ENCODE results near the gene OBI1.
A peak's percentile ranks its signal among the peaks of the same experiment; 100 is the strongest.

The OBI1 gene

DNA sequence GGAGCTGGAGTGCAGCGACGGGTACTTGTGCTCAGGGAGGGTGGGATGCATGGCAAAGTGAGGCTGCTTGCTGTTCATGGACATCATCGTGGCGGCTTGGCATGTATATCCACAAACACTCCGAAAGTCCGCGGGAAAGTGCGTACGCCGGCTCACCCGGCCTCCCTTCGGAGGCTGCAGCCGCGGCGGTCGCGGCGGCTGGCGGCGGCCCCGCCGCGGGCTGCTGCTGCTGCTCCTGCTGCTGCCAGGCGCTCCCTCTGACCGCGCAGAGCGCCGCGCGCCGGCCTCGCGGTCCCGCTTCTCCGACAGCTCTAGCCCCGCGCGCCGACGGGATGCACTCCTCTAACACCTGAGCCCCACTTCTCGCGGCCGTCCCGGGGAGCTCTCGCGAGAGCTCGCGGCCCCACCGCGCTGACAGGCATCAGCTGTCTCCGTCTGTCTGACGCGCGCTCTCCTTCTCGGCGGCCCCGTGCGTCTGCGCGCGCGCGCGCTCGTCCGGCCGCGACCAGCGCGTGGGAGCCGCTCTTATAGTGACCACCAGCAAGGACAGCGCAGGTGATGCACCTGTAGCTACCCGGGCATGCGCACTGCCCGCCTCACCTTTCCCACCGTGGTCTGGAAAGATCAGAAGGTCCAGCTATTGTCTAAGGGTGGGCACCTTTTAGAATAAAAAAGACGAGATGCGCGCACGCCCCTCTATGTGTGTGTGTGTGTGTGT, 55.6 kb downstream of the OBI1 start, which contains the start of gene POU4F1:
Gene POU4F1 (minus strand): TSS at position 313 of the 718 bp plus-strand sequence. CDS start 226 bp downstream, at position 87.
- peak; percentile 76 for DNase-seq

DNA sequence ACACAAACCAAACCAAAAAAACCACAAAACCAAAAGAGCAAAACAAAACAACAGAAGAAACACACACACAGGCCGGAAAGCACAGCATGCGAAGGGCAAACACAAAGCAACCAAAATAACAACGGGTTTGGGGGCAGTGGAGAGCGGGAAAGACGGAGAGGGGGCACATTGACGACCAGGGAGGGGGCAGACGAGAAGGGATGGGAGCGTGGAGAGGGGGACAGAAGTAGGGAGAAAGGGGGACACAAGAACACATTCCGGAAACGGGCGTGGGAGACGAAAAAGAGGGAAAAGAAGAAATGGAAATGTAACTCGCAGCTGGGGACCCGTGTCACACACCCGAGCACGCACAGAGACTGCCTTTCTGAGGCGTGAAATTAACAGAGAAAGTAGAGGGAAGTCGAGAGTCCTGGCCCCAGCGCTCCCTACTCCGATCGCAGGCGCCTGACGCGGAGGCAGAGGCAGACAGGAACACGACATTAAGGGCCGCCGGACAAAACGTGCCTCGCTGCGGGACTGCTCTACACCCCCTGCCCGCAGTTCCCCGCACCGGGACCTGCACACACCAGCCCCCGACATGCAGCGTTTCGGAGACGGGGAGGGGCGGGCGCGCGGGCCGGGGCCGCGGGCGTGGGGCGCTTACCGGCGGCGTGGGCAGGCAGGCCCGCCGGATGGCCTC, 56.3 kb downstream of the OBI1 start:
- peak; percentile 54 for DNase-seq

- DNase-seq: no peak
Measured at GRCh38 chr13:78601874-78602560, 56.9 kb downstream of the OBI1 start.

DNA sequence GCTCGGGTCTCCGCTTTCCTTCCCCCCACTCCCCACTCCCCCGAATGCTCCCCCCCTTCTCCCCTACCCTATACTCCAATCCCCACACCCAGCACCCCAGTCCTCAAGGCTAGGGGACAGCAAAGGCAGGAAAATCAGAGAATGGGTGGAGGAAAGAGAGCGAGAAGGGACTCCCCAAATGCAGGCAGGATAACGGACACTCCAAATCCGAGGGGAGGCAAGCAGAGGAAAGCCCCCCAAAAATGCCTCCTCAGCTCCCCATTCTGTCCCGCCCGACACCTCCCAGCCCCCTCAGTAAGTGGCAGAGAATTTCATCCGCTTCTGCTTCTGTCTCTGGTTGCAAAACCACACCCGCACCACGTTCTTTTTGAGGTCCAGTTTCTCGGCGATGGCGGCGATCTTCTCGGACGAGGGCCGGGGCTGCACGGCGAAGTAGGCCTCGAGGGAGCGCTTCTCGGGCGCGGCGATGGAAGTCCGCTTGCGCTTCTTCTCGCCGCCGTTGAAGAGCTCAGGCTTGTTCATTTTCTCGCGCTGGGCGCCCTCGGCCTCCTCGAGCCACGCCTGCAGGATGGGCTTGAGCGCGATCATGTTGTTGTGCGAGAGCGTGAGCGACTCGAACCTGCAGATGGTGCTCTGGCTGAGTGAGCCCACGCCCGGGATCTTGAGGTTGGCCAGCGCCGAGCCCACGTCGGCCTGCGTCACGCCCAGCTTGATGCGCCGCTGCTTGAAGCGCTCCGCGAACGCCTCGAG, 57.7 kb downstream of the OBI1 start:
- peak; percentile 52 for DNase-seq

- DNase-seq: no peak
Measured at GRCh38 chr13:78600280-78600883, 58.6 kb downstream of the OBI1 start.

DNA sequence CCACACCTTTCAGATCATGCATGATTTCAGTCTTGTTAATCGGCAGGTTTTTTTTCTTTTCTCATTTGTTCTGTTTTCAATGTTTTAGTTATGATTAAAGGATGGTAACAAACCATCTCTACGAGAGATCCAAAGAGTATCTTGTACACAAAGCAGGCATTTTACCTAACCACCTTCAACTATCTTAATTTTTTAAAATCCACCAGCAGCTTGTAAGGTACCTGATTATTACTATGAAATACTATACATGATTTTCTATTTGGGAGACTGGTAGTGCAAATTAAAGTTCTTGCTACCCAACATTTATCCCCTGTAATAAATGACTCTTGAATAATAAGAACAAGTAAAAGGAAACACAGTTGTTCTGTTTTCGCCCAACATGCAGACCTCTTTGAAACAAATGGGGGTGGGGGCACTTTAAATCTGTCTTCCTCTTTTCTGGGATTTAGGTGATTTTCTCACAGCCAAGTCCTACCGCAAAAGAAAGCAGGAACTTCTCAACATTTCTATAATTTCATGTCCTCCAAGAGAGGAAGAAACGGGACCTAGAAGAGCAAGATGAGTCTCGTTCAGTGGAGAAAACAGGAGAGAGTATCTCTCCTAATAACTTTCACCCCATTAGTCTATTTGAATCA, 59.2 kb downstream of the OBI1 start:
- no peak for DNase-seq

- no peak for DNase-seq
Measured at GRCh38 chr13:78598966-78599644, 59.9 kb downstream of the OBI1 start.

- DNase-seq: no peak
Measured at GRCh38 chr13:78598116-78598781, 60.7 kb downstream of the OBI1 start.

DNA sequence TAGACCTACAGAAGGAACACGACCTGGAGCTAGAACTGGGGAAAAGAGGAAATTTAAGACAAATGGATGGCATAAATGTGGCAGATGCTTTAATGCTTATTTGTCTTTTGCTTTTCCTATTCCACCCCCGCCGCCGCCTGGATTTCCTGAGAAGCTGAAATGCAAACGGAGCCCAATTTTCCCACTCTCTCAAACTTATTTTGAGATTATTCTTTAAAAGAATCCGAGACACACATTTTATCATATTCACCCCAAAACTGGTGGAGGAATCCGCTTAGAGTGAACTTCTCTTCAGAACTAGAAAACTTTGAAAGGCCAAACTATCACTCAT, 61.4 kb downstream of the OBI1 start:
- DNase-seq: no peak

- no peak for DNase-seq
Measured at GRCh38 chr13:78596736-78597601, 62.0 kb downstream of the OBI1 start.

DNA sequence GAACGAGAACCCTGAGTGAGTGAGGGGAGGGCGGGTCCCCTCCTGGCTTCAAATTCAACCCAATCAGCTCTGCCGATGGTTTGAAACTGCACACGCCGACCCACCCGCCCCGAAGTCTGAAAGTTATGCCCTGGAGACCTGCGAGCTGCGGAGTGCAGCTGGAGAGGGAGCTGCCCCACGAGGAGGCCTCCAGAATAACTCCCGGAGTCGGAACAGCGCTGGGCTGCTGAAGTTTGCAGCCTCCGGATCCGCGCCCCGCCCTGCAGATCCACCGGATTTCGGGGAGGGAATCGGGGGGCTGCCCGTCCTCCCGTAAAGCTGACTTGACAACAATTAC, 62.6 kb downstream of the OBI1 start:
- no peak for DNase-seq

DNA sequence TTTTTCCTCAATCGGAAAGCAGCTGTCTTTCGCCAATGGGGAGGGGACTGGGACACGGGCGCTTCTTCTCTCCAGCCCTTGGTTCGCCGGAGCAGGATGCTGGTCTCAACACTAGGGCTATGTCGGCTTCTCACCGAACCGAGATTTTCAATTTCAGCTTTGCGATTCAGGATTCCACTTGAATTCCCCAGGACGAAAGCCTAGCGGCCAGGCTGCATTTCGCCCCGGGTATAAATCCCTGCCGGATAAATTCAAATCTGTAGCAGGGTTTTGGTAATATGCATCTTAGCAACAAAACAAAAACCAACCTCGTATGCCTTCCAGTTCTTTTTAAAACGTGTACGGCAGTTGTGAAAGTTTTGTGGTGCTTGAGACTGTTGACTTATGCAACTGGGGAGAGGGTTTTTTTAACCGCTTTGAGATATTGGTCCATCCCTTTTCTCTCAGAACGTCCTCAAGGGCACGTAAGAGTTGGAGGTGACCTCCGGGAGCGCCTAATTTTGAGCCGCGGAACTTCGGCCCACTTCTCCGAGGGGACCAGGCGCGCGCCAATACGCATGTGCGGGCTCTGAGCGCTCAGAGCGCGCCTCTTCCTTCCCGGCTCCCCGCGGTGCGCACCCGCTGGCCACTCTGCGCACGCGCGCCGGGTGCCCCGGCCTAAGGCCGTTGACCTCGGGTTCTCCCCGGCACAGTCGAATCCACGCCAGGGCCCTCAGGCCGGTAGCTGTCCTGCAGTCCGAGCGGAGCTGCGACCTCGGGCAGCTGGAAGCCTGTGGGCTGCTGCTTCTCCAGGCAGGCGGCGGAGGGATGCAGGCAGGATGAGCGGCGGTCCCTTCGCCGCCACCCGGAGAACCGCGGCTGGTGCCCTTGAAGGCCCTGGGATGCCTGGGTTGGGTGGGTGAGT, 63.2 kb downstream of the OBI1 start:
- no peak for DNase-seq

DNA sequence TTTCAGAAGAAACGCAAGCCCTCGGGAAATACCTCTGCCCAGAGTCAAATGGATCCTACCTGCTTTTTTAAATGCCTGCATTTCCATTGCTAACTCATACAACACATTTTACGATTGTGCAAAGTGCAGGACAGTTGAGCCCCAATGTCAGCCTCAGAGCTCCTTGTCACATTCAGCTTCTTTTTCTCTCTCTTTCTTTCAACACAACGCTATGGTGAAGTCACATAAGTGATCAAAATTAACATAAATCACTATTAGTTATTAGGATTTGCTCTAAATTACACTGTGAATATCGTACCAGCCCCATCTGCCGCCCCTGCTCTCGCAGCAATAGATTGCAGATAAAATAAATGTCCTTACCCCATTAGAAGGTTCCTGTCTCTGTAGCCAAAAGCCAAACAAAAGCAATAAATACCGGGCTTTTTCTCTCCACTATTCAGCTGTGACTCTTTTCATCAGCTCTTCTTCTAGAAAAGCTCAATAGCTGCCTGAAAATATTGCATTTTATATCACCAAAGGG, 64.4 kb downstream of the OBI1 start:
- no peak for DNase-seq

DNA sequence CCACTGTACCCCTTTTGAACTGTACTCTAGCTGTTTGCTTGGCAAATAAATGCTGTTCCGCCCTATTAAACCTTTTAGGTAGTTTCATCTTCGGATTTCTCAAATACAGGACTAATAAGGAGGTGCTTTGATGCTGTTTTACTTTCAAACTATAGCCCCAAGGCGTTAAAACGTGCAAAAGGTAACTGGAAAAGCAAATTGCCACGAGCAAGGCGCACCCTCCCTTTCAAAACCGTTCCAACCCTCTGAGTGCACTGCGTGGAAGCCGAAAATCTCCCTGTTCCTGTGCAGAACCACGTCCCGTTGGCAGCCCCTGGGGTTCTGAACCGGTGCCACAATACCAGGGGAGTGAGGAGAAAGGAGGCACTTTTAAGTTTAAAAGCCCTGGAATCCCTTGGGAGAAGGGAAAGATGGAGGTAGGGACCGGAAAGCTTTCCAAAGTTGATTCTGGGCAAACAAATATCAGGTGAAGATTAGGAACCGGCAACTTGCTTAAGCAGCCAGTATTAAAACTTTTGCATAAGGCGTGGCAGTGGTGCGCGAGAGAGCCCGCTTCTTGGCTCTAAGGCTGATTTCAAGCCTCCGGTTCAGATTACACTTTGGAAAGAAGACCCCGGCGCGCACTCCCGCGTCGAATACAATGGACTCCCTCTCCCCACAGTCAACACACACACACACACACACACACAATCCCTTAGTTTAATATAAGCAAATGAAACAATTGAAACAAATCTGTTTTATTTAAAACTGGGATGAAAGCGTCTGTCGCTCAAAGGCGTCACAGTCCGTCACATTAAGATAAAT, 65.1 kb downstream of the OBI1 start:
- DNase-seq: no peak

DNA sequence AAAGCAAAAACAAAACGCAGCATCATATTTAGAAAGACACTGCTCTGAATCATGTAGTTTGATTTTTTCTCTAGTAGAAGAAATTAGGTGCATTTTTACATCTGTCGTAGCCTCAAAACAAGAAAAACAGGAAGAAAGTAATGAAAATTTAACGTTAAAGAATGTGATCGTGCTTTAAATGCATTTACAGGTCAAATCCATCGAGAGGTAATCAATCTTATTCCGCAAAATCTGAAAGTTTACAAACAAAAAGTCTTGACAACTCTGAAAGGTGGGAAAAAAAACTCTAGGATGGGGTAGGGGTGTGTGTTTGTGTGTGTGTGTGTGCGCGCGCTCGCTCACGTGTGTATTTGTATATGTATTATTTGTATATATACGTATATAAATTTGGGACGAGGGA, 65.8 kb downstream of the OBI1 start:
- no peak for DNase-seq

DNA sequence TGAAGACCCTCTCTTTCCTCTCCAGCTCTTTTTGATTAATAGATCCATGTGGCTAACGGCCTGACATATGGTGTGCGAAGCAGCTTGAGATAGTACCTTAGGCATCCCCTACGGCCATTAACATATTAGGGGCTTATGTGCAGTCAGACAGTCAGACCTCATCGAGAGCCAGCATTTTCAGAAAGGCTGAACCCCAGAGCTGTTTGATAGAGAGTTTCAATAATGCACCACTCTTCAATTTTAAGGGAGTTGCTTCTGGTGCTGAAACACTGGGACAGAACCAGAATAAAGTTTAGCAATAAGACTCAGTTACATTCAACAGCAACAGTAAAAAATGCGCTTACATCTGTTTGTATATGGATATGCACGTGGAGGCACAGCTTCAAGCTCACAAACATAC, 66.4 kb downstream of the OBI1 start:
- DNase-seq: no peak

DNA sequence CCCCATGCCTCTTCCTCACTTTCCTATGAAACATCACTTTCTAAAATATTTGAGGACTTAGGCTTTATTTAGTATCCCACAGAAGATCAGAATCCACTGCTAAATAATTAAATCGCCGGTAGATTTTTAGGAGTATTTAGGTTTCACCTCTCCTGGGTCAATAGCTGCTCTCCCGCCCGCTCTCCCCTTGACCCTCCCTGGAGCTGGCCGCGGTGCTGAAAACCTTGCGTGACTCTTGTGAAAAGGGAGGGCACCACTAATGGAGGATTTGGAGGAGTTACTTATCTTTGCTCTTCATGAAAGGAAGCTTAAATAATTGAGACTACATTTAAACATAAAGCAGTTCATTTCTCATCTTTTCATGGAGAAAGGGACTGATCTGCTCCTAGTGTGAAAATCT, 69.7 kb downstream of the OBI1 start:
- peak; percentile 74 for DNase-seq

GRCh38 chr13:78587395-78587794, 71.6 kb downstream of the OBI1 start:
- no peak for DNase-seq

All from hematopoietic multipotent progenitor cell treated with erythropoietin and hydrocortisone succinate and interleukin-3 and kit ligand, for 6 days (in vitro differentiated cells).